HG03432 (cell line): Measurements from ENCODE around the gene POM121.
A peak's percentile ranks its signal among the peaks of the same experiment; 100 is the strongest.
"Not testable (repeated sequence)": the region's sequence is repeated elsewhere in the genome, so short reads cannot be mapped to it uniquely, and the experiment has no call there.

Source experiments
- ATAC-seq: cut with Tn5 transposase; IDR thresholded peaks from one replicate; pipeline ENCODE4 v1.9.1; 2021; ENCODE audit warnings: mild to moderate bottlenecking, moderate library complexity; ENCODE audit not compliant: unreplicated experiment

Gene POM121

DNA sequence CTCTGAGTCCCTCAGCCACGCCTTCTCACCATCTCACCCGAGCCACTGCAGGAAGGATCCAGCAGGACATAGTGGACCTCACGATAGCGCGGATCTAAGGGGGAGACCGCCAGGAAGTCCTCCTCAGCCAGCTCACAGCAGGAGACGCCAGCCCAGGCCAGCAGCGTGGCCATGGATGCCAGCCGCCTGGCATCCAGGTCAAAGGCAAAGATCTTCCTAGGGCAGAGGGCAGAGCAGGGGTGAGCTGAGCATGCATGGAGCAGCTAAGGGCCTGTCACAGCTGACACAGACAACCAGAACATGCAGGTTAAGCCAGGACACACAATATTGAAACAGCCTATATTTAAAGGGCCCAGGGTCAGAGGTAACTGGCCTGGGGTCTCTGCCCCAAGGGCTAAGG lies 24.4 kb downstream of the POM121 start:
- not testable (repeated sequence) for ATAC-seq

DNA sequence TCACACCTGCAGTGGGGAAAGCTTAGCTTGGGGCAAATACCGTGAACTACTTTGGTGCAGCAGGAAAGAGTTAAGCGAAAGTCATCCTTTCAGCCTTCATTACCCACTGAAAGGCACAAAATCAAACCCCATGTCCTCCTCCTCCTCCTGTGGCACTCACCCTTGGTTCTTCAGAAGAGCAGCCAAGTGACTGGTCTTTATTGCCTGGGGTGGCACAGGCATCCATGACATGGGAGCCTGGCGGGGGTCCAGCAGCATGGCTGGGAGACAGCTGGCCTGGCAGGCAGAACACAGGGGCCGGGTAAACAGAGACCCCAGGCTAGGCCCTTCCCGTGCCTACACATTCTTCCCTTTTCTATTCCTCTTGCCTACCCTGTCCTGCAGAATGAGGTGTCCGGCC lies 24.8 kb downstream of the POM121 start:
- ATAC-seq: not testable (repeated sequence)

DNA sequence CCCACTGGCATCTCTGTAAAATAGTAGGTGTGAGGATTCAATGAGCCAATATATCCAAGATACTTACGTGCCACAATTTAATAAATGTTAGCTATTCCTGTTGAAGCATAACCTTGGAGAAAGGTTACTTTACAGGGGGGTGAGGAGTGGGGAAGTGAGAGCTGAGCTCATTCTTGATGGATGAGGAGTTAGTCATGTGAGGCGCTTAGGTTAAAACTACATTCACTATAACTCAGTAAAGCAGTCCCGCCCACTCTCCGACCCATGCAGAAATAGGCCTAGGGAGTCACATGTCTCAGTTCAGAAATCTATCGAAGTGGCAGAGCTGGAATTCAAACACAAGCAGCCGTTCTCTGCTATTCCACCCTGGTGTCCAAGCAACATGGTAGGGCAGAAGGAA lies 25.5 kb downstream of the POM121 start:
- not testable (repeated sequence) for ATAC-seq

DNA sequence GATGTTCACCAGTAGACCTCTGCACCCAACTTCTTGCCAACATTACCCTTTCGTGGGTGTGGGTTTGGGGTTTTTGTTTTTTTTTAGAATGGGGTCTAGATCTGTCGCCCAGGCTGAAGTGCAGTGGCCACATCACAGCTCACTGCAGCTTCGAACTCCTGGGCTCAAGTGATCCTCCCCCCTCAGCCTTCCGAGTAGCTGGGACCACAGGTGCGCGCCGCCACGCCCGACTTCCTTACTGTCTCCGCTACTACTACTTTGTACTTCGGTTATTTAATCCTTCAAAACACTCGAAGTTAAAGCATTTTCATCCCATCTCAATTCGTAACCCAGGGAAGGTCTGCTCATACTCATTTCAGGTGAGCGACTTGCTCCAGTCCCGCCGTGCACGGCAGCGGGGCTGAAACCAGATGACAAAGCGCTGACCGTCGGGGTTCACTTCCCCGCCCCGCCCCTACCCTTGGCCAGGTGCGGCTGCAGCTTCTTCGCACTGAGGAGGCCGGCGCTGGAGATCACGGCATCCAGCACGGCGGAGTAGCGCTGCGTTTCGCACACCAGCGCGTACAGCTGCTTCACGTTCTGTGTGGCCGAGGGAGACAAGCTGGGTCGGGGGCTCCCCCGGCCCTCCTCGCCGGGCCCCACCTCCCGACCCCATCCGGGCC lies 29.1 kb downstream of the POM121 start:
- peak; percentile 62 for ATAC-seq

GRCh38 chr7:72954563-72955198 lies 29.8 kb downstream of the POM121 start:
- peak; percentile 93 for ATAC-seq

- not testable (repeated sequence) for ATAC-seq
Measured at GRCh38 chr7:72960029-72960428, 35.1 kb downstream of the POM121 start.

DNA sequence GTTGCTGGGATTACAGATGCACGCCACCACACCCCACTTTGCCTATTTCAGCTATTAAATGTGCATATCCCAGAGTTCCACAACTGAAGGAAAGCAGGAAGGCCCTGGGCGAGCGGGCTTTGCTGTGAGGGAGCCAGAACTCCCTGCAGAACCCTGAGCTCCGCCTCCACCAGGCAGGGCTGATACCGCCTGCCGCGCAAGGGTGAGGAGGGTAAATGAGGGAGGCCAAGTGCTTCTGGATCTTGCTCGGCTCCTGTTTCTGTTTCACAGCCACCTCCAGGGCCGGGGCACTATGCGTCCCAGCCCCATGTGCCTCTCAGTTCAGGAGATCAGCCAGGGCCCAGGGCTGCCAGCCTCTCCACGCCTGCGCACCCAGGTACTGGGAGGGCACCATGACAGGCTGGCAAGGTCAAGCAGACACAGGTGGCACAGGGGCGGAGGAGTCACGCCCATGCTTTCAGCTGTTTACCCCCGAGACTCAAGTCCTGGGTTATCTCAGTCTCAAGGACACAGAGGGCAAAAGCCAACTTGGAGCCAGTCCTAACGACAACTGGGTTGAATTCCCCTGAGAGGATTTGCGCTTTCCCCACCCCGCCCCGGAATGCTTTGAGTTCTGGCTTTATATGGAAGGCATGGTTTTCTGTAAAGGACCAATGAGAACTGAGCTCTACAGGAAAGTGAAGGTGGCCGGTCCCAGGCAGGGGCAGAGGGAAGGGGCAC lies 35.9 kb downstream of the POM121 start:
- not testable (repeated sequence) for ATAC-seq

- not testable (repeated sequence) for ATAC-seq
Measured at GRCh38 chr7:72961346-72961650, 36.4 kb downstream of the POM121 start.

- not testable (repeated sequence) for ATAC-seq
Measured at GRCh38 chr7:72963056-72963455, 38.2 kb downstream of the POM121 start.

DNA sequence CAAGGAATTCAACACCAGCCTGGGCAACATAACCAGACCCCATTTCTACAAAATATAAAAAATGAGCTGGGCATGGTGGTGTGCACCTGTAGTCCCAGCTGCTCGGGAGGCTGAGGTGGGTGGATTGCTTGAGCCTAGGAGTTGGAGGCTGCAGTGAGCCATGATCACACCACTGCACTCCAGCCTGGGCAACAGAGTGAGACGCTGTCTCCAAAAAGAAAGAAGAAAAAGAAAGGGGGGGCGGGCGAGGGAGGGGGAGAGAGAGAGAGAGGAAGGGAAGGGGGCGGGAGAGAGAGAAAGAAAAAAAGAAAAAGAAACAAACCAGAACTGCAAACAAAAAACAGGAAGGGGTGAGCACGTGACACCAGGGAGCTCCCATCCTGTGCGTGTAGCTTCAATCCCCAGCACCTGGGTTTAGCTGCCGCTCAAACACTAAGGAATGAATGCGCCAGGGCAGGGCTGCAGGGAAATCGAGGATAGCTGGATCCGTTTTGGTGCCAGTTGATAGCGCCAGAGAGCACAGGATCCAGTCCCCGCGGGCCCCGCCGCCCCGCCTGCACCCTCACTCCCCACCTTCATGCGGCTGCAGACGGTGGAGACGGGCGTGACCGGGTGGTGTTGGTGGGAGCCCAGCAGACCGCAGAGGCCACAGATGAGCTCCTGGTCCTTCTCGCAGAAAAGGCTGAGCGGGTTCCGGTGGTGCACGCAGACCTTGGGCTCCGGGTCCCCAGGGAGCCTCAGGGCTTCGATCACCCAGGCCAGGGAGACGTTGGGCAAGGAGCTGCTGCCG lies 40.5 kb downstream of the POM121 start:
- peak; percentile 61 for ATAC-seq

GRCh38 chr7:72966892-72967291 lies 42.0 kb downstream of the POM121 start:
- not testable (repeated sequence) for ATAC-seq

DNA sequence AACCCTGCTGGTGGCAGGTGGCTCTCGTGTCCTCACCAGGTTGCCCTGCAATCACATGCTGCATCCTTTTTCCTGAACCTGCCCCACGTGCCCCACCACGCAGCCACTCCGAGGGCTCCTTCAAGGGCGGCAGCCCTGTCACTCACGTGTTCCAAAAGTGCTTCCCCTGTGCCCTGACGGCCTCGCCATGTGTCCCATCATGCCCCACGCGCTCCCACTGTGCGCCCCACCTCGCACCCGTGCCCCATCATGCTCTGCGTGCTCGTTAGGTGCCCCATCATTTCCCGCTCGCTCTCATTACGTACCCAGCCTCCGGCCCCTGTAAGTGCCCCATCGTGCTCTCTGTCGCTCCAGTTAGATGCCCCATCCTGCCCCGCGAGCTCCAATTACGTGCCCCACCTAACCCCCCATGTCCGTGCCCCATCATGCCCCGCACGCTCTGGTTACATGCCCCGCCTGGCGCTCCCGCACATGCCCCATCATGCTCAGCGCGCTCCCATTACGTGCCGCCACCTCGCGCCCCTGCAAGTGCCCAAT lies 44.2 kb downstream of the POM121 start, which contains the start of gene TRIM74:
Gene TRIM74 (minus strand): TSS at position 487 of the 537 bp plus-strand sequence. CDS start 3,309 bp downstream, outside the sequence.
- ATAC-seq: not testable (repeated sequence)

GRCh38 chr7:72969688-72970087 lies 44.8 kb downstream of the POM121 start:
- not testable (repeated sequence) for ATAC-seq

- ATAC-seq: not testable (repeated sequence)
Measured at GRCh38 chr7:72971505-72971904, 46.6 kb downstream of the POM121 start.

DNA sequence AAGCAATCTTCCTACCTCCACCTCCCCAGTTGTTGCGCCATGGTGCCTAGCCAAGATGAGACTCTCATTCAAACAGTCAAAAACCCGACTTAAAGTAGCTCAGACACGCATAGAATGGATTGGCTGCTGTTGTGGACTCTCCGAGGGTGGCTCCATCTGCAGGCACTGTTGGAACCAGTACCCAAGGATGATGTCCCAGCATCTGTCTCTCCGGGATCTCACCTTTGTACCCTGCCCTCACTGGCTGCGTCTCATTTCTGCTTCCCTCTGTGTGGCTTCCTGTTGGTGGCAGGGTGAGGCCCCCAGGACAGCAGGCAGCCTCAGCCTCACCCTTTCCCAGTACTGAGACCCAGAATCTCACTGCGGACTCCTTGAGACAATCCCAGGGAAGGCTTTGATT lies 49.9 kb downstream of the POM121 start:
- not testable (repeated sequence) for ATAC-seq

DNA sequence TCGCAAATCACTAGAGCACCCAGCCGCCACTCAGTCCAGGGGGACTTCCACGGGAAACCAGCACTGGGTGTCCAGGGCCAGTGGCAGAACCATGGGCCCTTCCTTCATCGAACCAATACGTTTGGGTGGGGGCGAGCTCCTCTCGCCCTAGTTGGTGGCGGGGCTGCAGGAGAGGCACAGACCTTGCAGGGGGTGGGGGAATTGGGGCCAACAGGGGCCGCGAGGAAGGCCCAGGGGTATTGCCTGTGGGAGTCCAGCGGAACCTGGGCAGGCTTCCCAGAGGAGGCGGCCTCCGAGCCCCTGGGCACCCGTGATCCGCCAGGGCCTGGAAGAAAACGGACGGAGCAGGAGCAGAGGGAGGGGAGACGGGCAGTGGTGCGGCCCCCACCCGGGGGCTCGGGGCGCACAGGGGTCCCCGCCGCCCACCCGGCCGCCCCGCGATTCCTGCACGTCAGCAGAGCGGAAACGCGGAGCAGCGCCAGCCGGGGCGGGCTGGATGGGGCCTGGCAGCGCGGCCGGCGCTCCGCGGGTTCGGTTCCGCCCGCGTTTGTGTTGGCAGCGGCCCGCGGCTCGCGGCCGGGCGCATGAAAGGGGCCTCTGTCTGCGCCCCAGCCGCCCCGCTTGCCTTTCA lies 50.9 kb downstream of the POM121 start:
- not testable (repeated sequence) for ATAC-seq

DNA sequence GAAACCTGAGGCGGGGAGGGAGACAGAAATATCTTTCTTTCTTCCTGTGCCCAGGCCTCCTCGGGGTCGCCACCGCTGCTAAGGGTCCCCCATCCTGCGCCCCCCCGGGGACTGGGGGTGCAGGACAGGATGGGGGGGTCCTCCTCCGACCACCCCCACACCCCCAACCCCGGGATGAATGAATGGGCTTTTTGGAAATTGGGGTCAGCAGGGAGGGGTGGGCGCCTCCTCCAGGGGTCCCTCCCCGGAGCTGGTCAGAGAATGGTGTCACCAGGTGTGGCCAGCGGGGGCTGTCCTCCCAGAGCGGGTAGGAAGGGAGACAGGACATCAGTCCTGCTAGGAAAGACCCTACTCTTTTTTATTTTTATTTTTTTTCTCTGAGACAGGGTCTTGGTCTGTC lies 51.5 kb downstream of the POM121 start:
- not testable (repeated sequence) for ATAC-seq

DNA sequence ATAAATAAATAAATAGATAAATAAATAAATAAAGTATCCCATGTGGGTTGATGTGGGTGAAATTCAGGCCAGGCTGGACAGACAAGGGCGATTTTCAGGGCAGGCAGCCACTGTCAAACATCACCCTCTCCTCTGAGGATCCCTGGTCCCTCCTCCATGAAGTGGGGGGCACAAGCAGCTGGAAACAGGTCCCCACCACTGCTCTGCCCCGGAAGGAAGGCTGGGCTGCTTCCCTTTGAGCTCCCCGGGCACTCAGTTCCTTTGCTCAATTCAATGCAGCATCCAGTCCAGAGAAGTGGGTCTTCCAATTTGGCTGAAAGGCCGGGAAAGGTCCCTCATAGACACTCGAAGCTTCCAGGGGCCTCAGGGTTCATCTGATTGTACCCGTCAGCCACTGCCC lies 55.5 kb downstream of the POM121 start:
- not testable (repeated sequence) for ATAC-seq

DNA sequence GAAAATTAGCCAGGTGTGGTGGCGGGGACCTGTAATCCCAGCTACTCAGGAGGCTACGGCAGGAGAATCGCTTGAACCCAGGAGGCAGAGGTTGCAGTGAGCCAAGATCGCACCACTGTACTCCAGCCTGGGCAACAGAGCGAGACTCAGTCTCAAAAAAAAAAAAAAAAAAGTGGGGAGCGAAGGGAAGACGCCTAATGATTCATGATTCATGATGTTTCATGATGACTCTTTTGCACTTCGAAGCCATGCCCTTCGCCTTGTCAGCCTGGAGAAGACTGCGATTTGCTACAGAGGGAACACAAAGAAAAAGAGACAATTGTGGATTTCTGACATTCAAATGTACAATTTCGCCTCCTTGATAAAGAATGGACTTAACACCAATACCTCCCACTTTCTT lies 57.2 kb downstream of the POM121 start:
- ATAC-seq: not testable (repeated sequence)
